ENCODE results near the gene SPATA3.
A peak's percentile ranks its signal among the peaks of the same experiment; 100 is the strongest.

SPATA3 gene

DNA sequence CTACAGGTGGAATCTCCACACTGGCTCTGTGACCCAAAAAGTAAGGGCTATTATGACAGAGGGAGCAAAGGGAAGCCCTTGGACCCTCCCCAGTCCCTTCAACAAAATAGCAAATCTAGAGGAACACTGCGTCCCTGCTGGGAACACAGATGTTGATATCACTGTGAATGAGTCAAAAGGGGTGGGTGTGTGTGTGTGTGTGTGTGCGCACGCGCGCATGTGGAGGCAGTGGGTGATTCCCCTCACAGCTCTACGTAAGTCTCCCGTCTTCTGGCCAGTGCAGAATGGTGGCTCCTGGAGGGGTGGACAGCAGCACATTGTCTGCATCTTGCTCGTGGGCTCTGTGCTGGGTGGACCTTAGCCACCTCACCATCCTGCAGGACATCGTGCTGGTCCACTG lies 33.6 kb downstream of the SPATA3 start:
- no peak for DNase-seq (ENCODE audit: low spot score)

DNA sequence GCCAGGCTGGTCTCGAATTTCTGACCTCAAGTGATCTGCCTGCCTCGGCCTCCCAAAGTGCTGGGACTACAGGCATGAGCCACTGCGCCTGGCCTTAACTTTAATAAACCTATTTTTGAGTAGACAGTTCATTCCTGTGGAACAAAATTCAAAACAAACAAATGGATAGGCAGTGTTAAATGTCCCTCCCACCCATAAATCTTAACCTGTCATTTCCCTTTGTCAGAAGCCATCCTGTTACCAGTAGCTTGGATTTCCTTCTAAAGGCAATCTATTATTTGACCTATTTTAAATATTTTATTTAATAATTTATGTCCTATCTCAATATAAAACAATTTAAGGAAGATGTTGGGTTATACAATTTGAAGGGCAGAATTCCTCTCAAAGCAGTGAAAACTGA lies 34.8 kb downstream of the SPATA3 start:
- DNase-seq (ENCODE audit: low spot score): no peak

DNA sequence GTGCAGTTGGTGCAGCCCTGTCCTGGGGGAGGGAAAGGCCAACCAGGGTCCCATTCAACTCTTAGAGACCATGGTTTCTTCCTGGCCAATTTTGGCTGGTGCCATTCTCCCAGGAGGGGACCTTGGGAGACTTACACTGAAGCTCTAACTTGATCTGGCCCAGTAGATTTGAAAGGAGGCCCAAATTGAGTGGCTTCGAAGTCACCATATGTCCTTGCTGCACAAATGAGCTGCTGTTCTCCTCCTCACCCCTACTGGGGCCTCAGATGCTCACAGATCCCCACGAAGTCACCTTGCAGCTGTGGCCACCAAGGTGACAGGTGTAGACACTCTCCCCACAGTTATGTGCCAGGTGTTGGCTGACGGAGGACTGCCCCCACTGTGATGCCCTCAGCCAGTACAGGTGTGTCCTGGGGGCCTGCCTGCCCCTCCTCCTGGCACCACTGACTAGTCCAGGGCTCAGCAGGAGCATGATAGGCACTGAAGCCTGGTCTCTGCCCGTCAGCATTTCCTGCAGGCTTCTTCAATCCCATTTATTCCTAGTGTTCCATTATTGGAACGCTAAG lies 36.7 kb downstream of the SPATA3 start:
- no peak for DNase-seq (ENCODE audit: low spot score)

DNA sequence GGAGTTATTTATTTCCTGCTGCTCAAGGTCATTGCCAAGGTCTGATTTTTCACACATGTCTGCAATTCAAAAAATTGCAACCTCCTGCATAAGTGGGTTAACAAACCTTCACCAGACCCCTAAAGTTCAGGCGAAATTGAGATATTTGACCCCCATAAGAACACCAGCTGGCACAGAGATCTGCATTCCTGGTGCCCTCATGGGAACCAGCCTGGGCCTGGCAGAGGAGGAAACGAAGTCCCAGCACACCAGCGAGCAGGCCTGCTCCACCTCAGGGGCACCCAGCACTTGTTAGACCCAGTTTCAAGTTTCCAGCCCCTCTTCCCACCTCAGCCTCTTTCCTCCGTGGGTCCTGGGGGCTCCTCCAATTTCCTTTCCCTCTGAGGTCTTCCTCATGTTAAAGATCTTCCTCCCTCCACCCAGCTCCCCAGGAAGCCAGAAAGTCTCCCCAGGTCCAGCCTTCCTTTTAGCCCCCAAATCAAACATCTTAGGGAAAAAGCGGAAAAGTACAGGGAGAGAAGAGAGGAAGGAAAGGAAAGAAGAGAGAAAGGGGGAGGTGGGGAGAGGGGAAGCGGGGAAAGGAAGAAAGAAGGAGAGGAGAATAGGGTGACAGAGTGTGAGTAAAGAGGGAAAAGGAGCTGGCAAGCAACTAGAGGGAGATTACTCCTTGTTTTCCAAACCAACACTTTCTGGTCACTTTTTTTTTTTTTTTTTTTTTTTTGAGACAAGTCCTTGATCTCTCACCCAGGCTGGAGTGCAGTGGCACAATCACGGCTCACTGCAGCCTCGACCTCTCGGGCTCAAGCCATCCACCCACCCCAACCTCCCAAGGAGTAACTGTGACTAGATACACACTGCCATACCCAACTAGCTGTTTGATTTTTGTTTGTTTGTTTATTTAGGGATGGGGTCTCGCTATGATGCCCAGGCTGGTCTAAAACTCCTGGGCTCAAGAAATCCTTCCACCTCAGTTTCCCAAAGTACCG lies 37.5 kb downstream of the SPATA3 start:
- DNase-seq (ENCODE audit: low spot score): no peak

DNA sequence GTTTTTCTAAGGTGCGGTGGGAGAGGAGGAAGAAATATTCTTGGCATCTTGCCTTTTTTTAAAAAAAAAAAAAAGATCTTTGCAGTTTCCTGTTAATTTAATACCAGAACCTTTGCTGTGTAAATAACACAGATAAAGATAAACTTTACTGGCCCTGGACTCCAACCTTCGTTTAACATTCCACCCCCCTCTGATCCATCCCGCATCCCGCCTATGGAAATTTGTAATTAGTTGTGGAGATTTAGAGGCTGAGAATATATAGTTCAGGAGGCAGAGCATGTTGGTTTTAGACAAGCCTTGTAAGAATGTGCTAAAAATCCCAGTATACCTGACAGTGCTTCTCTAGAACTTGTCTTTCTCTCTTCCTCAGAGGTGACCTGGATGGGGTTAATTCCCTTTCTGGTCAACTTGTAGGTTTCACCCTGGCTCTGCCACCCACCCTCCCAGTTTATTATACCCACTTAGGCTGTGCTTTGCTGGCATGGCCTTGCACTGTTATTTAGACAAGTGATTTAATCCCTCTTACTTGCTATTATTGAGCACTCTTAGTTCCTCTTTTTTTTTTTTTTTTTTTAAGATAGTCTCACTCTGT lies 38.5 kb downstream of the SPATA3 start:
- no peak for DNase-seq (ENCODE audit: low spot score)

DNA sequence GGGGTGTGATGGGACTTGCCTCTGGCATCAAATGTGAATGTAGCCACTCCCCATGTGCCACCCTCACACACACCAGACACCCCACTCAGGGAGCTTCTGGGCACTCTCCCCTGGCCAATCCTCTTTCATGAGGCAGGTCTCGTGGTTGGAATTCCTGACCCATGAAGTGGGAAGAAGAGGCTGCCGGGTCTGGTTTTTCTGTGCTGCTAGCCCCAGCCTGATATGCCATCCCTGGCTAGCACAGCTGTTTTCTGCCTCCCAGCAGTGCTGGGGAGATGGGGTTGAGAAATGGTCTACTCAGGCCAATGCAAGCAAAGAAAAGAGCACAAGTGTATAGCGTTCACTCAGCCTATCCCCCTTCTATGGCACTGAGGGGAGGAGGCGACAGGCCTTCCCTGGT lies 40.2 kb downstream of the SPATA3 start:
- DNase-seq (ENCODE audit: low spot score): no peak

DNA sequence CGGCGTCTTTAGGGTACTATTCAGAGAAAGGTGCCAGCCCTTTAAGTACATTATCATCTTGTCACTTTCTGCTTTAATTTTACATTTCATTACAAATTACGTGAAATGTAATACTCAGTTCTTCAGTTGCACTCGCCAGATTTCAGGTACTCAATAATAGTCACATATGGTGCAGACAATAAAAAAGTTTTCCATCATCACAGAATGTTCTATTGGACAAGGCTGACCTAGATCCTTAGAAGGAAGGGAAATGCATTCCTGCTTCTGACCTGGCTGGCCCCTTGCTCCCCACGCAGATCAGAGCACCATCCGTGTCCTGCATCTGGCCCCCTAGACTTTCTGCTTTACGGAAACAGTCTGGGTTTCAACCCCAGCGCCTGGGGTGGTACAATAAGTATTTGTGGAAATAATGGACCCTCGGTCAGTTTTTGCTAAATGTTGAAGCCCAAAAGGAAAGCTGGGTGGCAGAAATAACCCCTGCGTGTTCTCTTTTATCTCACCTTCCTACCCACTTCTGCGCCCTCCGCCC lies 40.7 kb downstream of the SPATA3 start:
- DNase-seq (ENCODE audit: low spot score): no peak

DNA sequence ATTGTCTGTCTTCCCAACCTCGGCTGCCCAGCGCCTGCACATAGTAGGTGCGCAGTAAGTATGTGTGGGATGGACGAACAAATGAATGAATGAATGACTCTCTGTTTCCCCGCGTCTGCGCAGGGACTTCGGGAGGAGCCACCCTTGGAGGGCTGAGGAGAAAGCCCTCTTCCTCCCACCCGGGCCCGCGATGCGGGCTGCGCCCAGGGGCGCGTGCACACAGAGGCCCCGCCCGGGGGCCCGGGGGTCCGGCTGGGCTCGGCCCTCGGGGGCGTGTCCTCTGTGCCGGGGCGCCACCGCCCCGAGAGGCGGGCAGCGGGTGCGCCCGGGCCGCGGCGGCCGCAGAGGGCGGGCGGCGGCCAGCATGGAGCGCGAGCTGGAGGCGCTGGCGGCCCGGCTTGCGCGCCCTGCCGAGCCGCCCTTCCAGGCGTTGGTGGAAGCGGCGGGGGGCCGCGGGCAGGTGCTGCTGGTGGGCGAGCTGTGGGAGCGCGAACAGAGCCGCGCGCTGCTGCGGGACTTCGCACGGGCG lies 41.3 kb downstream of the SPATA3 start, which contains the start of gene C2orf72:
Gene C2orf72 (plus strand): TSS at position 322 of the 529 bp plus-strand sequence. CDS start 43 bp downstream, at position 365.
- no peak for DNase-seq (ENCODE audit: low spot score)

DNA sequence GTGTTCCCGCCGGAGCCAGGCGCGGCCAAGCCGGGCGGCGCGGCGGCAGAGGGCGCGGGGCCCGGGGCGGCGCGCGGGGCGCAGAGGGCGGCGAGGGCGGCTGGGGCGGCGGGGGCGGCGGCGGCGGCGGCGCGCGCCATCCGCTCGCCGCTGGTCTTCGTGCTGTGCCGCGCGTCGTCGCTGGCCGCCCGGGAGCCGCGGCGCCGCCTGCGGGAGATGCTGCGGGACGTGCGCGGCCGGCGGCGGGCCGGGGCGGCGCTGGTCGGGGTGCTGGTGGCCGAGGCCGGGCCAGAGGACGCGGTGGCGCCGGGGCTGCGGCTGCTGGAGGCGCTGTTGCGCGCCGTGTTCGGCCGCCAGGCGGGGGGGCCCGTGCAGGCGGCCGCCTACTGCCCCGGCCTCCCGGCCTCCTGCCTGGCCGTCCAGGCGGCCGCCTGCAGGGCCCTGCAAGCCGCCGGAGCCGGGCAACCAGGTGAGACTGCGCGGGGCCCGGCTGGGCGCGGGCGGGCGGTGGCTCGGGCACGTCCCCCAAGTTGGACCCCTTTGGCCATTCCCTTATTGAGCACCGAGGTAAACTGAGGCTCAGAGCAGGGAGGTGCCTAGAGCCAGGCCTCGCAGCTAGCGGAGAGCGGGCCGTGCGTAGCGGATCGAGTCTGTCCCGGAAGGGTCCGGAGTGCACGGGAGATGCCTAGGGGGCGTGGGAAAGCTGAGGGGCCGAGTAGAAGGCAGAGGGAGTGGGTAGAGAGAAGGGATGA lies 42.0 kb downstream of the SPATA3 start:
- DNase-seq (ENCODE audit: low spot score): peak; percentile 73

DNA sequence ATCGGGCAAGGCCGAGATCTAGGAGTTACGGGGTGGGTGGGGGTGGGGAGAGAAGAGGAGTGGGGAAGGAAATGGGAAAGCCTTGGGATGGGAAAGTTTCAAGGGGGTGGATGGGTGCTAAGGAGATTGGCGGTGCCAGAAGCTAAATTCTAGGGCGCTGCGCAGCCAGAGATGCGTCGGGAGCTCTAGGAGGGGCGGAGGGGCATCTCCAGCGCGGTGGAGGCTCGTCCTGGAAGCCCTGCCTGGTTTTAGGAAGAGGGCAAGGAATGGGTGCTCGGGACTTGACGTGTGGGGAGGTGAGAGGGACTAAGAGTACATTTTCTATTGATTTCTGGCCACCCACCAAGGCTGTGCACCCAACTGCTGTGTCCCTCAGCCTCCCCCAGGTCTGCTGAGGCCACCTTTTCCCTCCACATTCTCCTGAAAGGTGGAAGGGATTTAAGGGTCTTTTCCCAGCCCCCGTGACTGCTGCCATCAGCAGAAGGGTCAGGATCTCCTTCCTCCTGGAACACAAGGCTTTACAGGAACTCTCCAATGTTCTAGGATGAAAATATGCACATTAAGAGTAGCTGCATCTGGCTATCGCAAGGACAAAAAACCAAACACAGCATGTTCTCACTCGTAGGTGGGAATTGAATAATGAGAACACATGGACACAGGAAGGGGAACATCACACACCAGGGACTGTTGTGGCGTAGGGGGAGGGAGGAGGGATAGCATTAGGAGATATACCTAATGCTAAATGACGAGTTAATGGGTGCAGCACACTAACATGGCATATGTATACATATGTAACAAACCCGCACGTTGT lies 42.8 kb downstream of the SPATA3 start:
- DNase-seq (ENCODE audit: low spot score): no peak

DNA sequence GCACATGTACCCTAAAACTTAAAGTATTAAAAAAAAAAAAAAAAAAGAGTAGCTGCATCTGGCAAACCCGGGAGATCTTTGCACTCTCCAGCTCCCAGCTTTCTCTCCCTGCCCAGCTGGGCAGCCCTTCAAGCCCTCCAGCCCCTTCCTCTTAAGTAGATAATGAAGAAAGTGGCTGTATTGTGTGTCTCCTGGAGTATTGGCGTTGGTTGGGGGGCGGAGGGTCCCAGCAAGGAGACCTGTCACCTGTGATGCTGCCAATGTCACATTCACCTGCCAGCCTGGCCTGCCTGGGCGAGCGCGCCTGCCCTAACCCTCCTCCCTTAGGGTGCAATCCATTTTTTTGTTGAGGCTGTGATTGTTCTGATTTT lies 43.4 kb downstream of the SPATA3 start:
- no peak for DNase-seq (ENCODE audit: low spot score)

DNA sequence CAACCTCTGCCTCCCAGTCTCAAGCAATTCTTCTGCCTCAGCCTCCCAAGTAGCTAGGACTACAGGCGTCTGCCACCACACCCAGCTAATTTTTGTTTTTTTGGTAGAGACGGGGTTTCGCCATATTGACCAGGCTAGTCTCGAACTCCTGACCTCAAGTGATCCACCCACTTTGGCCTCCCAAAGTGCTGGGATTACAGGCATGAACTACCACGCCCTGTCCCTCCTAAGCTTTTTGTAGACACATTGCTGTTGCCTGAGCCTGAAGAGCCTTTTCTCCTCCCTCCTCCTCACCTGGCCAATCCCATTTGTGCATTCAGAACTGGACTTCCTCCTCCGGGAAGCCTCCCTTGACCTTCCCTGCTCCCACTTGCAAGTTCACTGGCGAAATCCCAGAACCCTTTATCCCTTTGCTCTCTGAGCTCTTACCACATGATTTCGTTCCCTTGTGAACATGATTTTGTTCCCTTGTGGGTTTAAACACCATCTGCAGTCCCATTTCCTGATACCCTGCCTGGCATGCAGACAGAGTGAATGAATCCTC lies 44.0 kb downstream of the SPATA3 start:
- no peak for DNase-seq (ENCODE audit: low spot score)

DNA sequence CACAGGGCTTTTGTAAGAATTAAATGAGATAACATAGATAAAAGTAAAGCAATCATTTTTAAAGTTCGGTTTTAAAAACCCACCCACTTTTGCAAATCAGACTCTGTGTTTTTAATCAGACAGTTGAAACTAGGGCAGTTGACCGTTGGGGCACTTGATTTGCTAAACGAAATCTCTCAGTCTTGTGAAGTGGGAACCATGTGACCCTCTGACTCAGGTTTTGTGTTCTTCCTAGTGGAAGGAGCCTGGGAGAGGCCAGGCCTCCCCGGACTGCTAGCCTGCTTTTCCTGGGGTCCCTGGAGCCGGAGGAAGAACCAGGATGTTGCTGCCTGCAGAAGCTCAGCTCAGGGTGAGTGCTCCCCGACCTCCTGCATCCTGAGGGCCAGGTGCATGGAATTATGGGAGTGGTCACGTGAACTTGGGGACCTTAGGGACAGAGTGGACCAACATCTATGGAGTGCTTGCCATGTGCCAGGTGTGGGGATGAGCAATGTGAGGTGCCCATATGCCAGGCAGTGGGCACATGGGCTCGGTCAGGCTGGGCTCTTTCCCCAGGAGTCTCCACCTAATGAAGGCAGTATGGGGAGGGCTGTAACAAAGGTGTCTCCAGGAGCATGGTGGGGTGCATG lies 45.3 kb downstream of the SPATA3 start:
- DNase-seq (ENCODE audit: low spot score): no peak

DNA sequence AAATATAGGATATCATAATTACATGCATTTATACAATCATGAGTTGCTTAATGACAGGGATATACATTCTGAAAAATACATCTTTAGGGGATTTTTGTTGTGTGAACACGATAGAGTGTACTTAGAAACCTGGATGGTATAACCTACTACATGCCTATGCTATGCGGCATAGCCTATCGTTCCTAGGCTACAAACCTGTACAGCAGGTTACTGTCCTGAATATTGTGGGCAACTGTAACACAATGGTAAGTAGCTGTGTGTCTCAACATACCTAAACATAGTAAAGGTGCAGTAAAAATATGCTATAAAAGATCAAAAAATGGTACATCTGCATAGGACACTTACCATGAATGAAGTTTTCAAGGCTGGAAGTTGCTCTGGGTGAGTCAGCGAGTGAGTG lies 47.9 kb downstream of the SPATA3 start:
- DNase-seq (ENCODE audit: low spot score): no peak

DNA sequence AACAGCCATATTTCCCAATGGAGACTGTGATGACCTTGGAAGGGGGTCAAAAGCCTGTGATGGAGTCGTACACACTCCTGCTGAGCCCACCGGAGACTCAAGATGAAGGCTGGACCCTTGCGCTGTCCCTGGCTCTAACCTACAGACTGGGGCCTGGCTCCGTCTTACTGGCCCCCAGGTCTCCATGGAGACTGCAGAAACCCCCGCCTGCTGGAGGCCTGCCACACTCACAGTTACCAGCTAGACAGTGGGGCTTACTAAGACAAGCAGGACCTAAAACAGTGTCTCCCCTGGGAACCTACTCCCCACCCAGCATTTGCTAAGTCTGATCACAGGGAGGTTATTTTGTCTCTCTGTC lies 51.0 kb downstream of the SPATA3 start:
- DNase-seq (ENCODE audit: low spot score): no peak

DNA sequence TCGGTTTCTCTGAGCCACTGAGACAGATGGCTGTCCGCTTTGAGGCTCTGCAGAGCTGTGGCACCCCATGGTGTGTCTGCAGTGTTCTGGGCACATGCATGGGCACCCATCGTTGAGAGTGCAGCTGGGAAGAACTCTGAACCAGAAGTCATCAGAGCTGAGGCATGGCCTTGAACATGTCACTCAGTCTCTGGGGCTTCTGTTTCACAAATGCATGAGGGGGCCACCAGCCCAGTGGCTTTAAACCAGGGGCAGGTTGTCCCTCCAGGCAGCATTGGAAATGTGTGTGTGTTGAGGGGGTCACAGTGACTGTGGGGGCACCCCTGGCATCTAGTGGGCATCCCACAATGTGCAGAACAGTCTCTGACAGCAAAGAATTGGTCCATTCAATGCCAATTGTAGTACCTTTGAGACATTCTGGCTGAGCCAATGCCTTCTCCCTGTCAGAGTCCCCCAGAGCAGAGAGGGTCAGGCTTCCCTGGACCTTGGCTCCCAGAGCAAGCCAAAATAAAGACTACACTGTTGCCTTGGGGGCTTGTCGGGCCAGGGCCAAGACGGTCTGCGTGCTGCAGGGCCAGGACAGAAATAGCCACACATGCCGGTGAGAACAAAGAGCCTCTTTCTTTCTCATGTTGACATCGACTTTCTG lies 51.5 kb downstream of the SPATA3 start:
- DNase-seq (ENCODE audit: low spot score): no peak

DNA sequence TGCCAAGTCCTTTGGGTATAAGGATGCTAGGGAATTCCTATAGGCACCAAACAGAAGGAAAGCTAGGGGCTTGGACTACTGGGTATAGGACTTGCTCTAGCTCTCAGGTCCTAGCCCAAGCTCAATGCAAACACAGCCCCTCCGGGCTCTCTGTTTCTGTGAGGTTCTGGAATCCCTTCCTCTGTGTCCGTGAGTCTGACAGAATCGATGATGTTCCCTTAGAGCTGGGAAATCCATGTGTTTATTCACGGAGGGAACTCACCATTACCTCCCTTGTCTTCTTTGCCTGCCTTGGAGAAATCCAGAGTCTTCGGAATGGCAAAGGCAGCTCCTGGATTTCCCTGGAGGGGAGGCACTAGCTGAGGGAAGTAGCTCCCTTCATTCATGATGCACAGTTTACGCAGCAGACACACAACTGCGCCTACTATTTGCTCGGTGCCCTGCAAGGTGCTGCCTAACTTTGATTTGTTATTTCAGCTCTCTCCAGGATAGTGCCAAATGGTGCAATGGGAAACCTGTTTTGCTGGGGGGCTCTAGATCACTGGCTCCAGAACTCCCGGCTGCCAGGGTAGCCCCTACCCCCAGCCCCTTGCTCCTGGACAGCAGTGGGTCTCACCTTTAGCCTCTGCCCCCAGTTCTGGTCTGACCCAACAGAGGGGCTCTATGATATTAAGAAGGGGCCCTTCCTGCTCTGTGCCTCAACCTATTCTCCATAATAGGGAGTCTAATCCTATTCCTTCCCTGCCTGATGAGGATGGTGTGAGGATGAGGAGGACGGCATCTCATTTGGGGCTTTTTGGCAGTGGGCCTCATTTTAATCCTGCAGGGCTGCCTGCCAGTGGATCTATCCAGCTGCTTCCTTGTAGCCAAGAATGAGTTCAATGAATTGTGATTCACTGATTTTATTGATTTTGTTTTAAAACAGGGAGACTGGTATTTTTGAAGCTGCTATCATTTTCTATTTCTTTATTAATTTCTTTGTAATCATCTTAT lies 52.3 kb downstream of the SPATA3 start:
- DNase-seq (ENCODE audit: low spot score): no peak

DNA sequence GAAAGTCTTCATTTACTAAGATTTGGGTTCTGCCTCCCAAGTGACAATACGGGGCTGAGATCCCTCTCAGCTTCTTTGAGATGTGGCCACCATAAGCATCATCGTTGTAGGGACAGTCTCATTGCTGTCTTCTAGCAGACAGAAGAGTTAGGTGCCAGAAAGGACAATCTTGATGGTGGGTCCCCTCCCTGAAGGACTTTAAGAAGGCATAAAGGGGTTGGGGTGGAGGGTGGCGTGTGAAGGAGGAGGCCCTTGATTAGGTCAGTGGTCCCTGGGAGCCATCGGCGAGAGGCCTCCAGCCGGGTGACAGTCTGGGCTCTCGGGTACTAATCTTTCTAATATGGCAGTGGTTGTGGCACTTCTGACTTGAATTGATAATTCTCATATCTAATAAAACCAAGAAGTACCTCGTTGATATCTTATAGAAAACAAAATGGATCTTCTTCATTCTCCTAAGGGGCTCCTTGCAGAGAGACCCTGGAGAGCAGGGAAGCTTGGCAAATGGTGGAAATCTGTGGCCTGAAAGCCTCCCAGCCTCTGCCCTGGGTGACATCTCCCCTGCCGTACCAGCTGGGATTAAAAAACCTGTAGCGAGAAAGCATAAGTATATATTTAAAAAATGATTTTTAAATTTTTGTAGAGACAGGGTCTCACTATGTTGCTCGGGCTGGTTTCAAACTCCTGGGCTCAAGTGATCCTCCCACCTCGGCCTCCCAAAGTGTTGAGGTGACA lies 53.5 kb downstream of the SPATA3 start:
- no peak for DNase-seq (ENCODE audit: low spot score)

Measured in ecto neural progenitor cell (in vitro differentiated cells).